Ovary (tissue), 9 donors: Measurements from ENCODE around the gene NEK11. TPM values are rescaled to one million over a fixed set of nuclear protein-coding genes. Genes with fewer than 3 reads are reported as not detected.

ENCODE experiments used
- DNase-seq, 5 donors: peaks; one replicate each; pipeline ENCODE4 v3.0.0-alpha.2; 2019 to 2020
- H3K27ac ChIP-seq, 2 donors: fragments of 200-600 bp; one replicate each; pipeline versions ENCODE4 v1.5.1 to v1.8.0; 2019 to 2022
- H3K27me3 ChIP-seq: fragments of 200-600 bp; one replicate; pipeline ENCODE4 v1.8.0; 2022
- H3K36me3 ChIP-seq: fragments of 200-600 bp; sonication (generic); one replicate; pipeline ENCODE4 v1.5.1; 2019
- H3K4me1 ChIP-seq: one replicate; pipeline ENCODE4 v1.8.1; 2013; ENCODE audit warnings: mild to moderate bottlenecking, moderate library complexity; ENCODE audit not compliant: insufficient read depth
- H3K4me3 ChIP-seq: fragments of 200-600 bp; sonication (generic); one replicate; pipeline ENCODE4 v1.5.1; 2017
- H3K9me3 ChIP-seq, 2 donors: fragments of 200-600 bp in 1 of 2; sonication (generic) in 1 of 2; one replicate each; pipeline versions ENCODE4 v1.5.1 to v1.8.1; 2013 to 2019; ENCODE audit warnings: mild to moderate bottlenecking in 1 of 2, moderate library complexity in 1 of 2
- CTCF ChIP-seq, 3 donors: fragments of 450-650 bp in 2 of 3; fragments of 200-600 bp in 1 of 3; IDR thresholded peaks; one replicate each; pipeline versions ENCODE4 v1.5.1 to v1.8.0; 2016 to 2022; ENCODE audit warnings: antibody characterized with exemption in 3 of 3, mild to moderate bottlenecking in 1 of 3
- EP300 ChIP-seq: sonication (generic); formaldehyde crosslinking; IDR thresholded peaks from one replicate; pipeline ENCODE4 v1.6.1; 2017; ENCODE audit warnings: antibody characterized with exemption
- POLR2A ChIP-seq: fragments of 450-650 bp; IDR thresholded peaks from one replicate; pipeline ENCODE4 v1.6.1; 2017; ENCODE audit warnings: antibody characterized with exemption, mild to moderate bottlenecking, moderate library complexity
- WGBS, 3 donors: extraction: QIAGEN DNeasy Blood & Tissue Kit in 1 of 3; methylation state at CpG; one replicate each; pipeline versions ENCODE4 v1.1.5 to v1.1.7; 2013 to 2017; 5-methylcytosine and 5-hydroxymethylcytosine counted together
- intact Hi-C, 4 donors: fragments of 100-400 bp; cut with DNase I; formaldehyde crosslinking; loops; one replicate each; pipeline versions ENCODE4 v1.11.0 to v1.15.1; 2022 to 2023
- polyA plus RNA-seq, 2 donors: library from polyadenylated mRNA; stranded (reverse); fragments of 200-250 nt in 1 of 2; fragments of 350-450 nt in 1 of 2; fragmentation: Illumina TruSeq in 1 of 2; extraction: RNeasy Lipid Tissue Mini Kit (QIAGEN cat#74804) in 1 of 2; gene quantifications; one replicate each; pipeline ENCODE4 v1.2.3, GENCODE V29; 2013 to 2014
- total RNA-seq, 7 donors: library from RNA; depleted of rRNA in 2 of 7; stranded (reverse); fragments of >200 nt in 2 of 7; fragmentation: NEBNext Ultra II Directional in 3 of 7; extraction: Animal tissue kit (Norgen Biotek cat#: 25700) in 3 of 7; gene quantifications; one replicate each; pipeline versions ENCODE4 v1.1.0 to v1.2.4, GENCODE V29; 2016 to 2023
- donor health status: DM: no; HTN: no; CAD: no; lungs with moderate emphysema.
- donor health status: DM: no; HTN: no; CAD: no.
- donor health status: Bipolar disorder and iron deficiency.
- donor health status: DM: yes; HTN: yes; CAD: no.
- donor health status: DM: no; HTN: no; CAD: no.
- donor health status: DM: yes; HTN: yes; CAD: no.

The NEK11 gene
- total and polyA plus RNA-seq, 9 donors: 4.9 to 37.3 (median 10.7) TPM

DNA sequence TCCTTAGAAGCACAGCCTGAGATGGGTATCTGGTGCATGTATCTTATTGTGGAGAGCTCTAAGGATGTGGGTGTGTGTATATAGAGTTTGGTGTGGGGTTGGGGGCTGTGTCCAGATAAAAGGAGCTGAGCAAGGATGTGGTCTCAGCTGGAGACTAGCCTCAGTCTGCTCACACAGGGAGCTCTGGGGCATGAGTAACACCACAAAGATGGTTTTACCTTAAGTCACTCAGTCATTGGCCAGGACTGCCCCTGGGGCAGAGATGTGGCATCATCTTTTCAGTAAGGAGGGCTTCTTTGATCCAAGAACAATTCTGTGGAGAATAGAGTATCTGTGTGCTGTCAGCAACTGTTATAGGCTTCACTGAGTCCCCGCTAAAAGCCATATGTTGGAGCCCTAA is 191.5 kb downstream of the NEK11 start:
- H3K27ac ChIP-seq: no peak overlapping the region
- H3K27me3 ChIP-seq: no peaks in the 10 kb centered on the region
- DNase-seq: no peak
- intact Hi-C loops: no loop called here
- WGBS, 3 donors: 96 to 100% (median 98%) methylated on average over 1 of the region's 1 CpG
- no peaks in the 10 kb centered on the region for H3K9me3 ChIP-seq
- H3K4me3 ChIP-seq: no peak overlapping the region
- H3K4me1 ChIP-seq: peaks cover 3% of the 10 kb centered on the region
- H3K36me3 ChIP-seq: no peaks in the 10 kb centered on the region
- no peak for TF ChIP-seq EP300
- TF ChIP-seq POLR2A: no peak
- no peak for TF ChIP-seq CTCF (IDR thresholded peaks at IDR 0.05)

DNA sequence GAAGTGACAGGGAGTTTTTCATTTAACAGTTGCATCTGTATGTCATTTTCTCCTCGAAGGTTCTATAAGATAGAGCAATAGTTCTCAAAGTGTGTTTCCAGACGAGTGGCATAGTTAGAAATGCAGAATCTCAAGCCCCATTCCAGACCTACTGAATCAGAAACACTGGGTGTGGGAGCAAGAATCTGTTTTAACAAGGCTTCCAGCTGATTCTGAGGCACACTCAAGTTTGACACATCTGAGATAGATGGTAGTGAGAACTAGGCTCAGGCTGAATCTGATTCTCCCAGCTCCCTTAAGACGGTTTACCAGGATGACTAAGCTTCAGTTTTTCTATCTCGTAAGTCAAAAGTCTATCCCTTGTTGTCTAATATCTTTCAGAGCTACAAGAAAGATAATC is 195.1 kb downstream of the NEK11 start:
- DNase-seq: no peak
- no peak for TF ChIP-seq EP300
- no peak for TF ChIP-seq POLR2A
- TF ChIP-seq CTCF (IDR thresholded peaks at IDR 0.05): no peak
- no peaks in the 10 kb centered on the region for H3K36me3 ChIP-seq
- H3K27me3 ChIP-seq: no peaks in the 10 kb centered on the region
- H3K9me3 ChIP-seq: no peaks in the 10 kb centered on the region
- H3K4me1 ChIP-seq: peaks cover 2% of the 10 kb centered on the region
- H3K4me3 ChIP-seq: no peak overlapping the region
- 61 to 82% (median 81%) methylated on average over 4 of the region's 4 CpGs for WGBS, 3 donors
- intact Hi-C loops: no loop called here
- no peak overlapping the region for H3K27ac ChIP-seq

DNA sequence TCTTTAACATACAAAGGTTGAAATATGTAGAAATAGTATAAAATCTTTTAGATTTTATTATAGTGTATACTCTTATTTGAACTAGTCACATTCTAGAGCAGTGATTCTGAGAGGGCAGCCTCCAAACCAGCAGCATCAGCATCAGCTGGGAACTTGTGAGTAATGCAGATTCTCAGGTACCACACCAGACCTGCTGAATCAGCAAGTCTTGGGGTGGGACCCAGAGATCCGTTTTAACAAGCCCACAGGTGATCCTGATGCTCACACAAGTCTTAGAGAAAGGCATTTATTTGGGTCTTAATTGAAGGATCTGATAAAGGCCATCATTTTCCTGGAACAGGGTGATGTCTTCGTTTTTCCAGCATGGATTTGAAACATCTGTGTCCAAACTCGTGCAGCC is 195.9 kb downstream of the NEK11 start:
- Histone ChIP-seq H3K36me3 (no peaks in the 10 kb centered on the region), H3K4me1 (no peaks in the 10 kb centered on the region), H3K27me3 (no peaks in the 10 kb centered on the region), H3K4me3 (no peak overlapping the region), H3K27ac (no peak overlapping the region), H3K9me3 (no peaks in the 10 kb centered on the region)
- WGBS, 3 donors: 77 to 80% (median 80%) methylated on average over 3 of the region's 3 CpGs
- no peak for TF ChIP-seq EP300
- no peak for TF ChIP-seq CTCF (IDR thresholded peaks at IDR 0.05)
- no peak for TF ChIP-seq POLR2A
- intact Hi-C loops: no loop called here
- no peak for DNase-seq

GRCh38 chr3:131223373-131224289 is 197.0 kb downstream of the NEK11 start:
- no peak for TF ChIP-seq EP300
- Histone ChIP-seq H3K36me3 (no peaks in the 10 kb centered on the region), H3K27ac (no peak overlapping the region), H3K27me3 (no peaks in the 10 kb centered on the region), H3K4me3 (no peak overlapping the region), H3K9me3 (no peaks in the 10 kb centered on the region), H3K4me1 (no peaks in the 10 kb centered on the region)
- 80 to 82% (median 82%) methylated on average over 5 of the region's 5 CpGs for WGBS, 3 donors
- intact Hi-C loops: no loop called here
- no peak for DNase-seq

DNA sequence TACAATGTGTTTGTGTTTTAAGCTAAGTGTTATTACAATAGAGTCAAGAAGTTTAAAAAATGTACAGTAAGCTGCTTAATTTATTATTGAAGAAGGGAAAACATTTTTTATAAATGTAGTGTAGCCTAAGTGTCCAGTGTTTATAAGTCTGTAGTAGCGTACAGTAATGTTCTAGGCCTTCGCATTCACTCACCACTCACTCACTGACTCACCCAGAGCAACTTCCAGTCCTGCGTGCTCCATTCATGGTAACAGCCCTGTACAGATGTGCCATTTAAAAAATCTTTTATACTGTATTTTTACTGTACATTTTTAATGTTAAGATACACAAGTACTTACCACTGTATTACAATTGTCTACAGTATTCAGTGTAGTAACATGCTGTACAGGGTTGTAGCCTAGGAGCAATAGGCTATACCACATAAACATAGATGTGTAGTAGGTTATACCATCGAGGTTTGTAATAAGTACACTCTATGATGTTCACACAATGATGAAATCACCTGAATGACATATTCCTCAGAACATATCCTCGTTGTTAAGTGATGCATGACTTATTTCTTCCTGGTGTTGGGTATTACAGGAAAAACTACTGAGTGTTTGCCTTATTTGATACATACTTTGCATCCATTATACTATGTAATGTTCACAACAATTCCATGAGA is 198.3 kb downstream of the NEK11 start:
- TF ChIP-seq EP300 (no peak), CTCF (IDR thresholded peaks at IDR 0.05) (no peak), POLR2A (no peak)
- intact Hi-C loops: no loop called here
- no peak for DNase-seq
- no peaks in the 10 kb centered on the region for H3K36me3 ChIP-seq
- 36 to 61% (median 46%) methylated on average over 5 of the region's 5 CpGs for WGBS, 3 donors
- no peak overlapping the region for H3K27ac ChIP-seq
- no peaks in the 10 kb centered on the region for H3K27me3 ChIP-seq
- H3K9me3 ChIP-seq: no peaks in the 10 kb centered on the region
- no peak overlapping the region for H3K4me3 ChIP-seq
- no peaks in the 10 kb centered on the region for H3K4me1 ChIP-seq
